WERI-Rb-1 (cell line): Measurements from ENCODE around the gene SLC25A25.

ENCODE experiments used
- DNase-seq: peaks from one replicate; pipeline ENCODE4 v3.0.0-alpha.2; 2020
- H3K27ac ChIP-seq: fragments of 250-450 bp; sonication (Bioruptor Pico); 2 replicates; pipeline ENCODE4 v1.5.1; 2020; ENCODE audit warnings: mild to moderate bottlenecking, moderate library complexity
- H3K27me3 ChIP-seq: fragments of 250-450 bp; sonication (Bioruptor Pico); 2 replicates; pipeline ENCODE4 v1.5.1; 2021; ENCODE audit warnings: mild to moderate bottlenecking, low read depth, moderate library complexity; ENCODE audit not compliant: insufficient read depth, severe bottlenecking
- H3K36me3 ChIP-seq: fragments of 250-450 bp; sonication (Bioruptor Pico); 2 replicates; pipeline ENCODE4 v1.5.1; 2020; ENCODE audit warnings: mild to moderate bottlenecking, moderate library complexity
- H3K4me3 ChIP-seq: 2 replicates; pipeline ENCODE4 v1.5.1; 2011; ENCODE audit warnings: low read depth, mild to moderate bottlenecking, control low read depth, low read length
- H3K9me3 ChIP-seq: fragments of 250-450 bp; sonication (Bioruptor Pico); 2 replicates; pipeline ENCODE4 v1.5.1; 2021; ENCODE audit warnings: mild to moderate bottlenecking, moderate library complexity; ENCODE audit not compliant: severe bottlenecking
- TF ChIP-seq, protein P1 (sequence below): IDR thresholded peaks from 2 replicates; pipeline ENCODE4 v1.5.1; 2011; ENCODE audit warnings: low read depth, mild to moderate bottlenecking, control low read depth, inconsistent platforms, low read length

SLC25A25 gene

DNA sequence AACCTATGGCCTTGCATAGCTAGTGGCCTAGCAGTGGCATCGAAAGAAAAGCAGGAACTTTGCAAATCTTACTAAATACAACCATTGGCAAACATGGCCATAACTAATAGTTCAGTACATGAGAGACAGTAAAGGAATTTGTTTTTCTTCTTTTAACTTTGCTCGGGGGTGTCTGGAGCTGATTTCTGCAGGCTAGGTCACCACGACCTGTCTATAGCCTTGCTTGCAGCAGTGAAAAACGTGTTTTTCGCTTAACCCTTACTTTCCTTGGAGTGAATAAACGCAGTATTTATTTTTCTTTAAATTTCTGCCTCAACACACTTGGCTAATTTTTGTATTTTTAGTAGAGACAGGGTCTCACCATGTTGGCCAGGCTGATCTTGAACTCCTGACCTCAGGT lies 20.8 kb upstream of the SLC25A25 start:
- no peak for DNase-seq
- H3K36me3 ChIP-seq, result no peaks in the 10 kb centered on the region
- H3K27me3 ChIP-seq, result no peaks in the 10 kb centered on the region
- H3K27ac ChIP-seq, result no peak overlapping the region
- TF ChIP-seq, protein P1, sequence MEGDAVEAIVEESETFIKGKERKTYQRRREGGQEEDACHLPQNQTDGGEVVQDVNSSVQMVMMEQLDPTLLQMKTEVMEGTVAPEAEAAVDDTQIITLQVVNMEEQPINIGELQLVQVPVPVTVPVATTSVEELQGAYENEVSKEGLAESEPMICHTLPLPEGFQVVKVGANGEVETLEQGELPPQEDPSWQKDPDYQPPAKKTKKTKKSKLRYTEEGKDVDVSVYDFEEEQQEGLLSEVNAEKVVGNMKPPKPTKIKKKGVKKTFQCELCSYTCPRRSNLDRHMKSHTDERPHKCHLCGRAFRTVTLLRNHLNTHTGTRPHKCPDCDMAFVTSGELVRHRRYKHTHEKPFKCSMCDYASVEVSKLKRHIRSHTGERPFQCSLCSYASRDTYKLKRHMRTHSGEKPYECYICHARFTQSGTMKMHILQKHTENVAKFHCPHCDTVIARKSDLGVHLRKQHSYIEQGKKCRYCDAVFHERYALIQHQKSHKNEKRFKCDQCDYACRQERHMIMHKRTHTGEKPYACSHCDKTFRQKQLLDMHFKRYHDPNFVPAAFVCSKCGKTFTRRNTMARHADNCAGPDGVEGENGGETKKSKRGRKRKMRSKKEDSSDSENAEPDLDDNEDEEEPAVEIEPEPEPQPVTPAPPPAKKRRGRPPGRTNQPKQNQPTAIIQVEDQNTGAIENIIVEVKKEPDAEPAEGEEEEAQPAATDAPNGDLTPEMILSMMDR, result no peak
- H3K9me3 ChIP-seq, result no peaks in the 10 kb centered on the region
- no peak overlapping the region for H3K4me3 ChIP-seq

DNA sequence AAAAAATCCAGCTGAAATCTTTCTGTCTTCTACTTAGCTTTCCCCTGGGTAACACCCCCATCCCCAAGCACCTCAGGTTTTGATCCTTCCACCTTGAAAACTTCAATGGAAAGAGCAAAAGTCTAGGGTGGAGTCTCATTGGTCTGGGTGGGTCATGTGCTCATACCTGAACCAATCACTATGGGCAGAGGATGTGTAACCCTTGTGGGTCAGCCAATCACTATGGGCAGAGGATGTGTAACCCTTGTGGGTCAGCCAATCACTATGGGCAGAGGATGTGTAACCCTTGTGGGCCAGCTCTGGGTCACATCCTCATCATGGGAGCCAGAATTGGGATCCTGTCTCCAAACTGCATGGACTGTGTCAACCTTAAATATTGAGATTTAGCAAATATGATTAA lies 19.4 kb upstream of the SLC25A25 start:
- H3K27ac ChIP-seq, result no peak overlapping the region
- TF ChIP-seq, protein P1, result no peak
- H3K4me3 ChIP-seq, result no peak overlapping the region
- no peaks in the 10 kb centered on the region for H3K27me3 ChIP-seq
- H3K36me3 ChIP-seq, result no peaks in the 10 kb centered on the region
- no peak for DNase-seq
- no peaks in the 10 kb centered on the region for H3K9me3 ChIP-seq

DNA sequence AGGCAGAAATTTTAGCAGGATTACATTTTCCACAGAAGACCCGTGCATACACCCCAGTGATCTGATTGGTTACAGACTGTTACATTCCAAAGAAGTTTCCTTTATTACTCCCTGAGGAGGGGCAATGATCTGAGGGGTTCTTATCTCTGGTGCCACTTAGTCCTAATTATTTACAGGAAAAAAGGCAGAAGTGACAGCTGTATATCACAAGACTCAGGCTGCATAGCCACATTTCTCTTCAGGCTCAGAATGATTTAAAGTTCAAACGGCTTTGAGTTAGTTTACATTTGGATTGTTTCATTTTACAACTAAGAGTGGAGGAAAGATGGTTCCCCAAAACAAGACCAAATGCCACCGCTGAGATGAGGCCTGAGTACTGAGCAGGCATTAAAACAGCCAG lies 18.2 kb upstream of the SLC25A25 start:
- no peaks in the 10 kb centered on the region for H3K27me3 ChIP-seq
- no peak overlapping the region for H3K27ac ChIP-seq
- H3K36me3 ChIP-seq, result no peaks in the 10 kb centered on the region
- TF ChIP-seq, protein P1, result no peak
- H3K9me3 ChIP-seq, result no peaks in the 10 kb centered on the region
- no peak overlapping the region for H3K4me3 ChIP-seq
- no peak for DNase-seq

DNA sequence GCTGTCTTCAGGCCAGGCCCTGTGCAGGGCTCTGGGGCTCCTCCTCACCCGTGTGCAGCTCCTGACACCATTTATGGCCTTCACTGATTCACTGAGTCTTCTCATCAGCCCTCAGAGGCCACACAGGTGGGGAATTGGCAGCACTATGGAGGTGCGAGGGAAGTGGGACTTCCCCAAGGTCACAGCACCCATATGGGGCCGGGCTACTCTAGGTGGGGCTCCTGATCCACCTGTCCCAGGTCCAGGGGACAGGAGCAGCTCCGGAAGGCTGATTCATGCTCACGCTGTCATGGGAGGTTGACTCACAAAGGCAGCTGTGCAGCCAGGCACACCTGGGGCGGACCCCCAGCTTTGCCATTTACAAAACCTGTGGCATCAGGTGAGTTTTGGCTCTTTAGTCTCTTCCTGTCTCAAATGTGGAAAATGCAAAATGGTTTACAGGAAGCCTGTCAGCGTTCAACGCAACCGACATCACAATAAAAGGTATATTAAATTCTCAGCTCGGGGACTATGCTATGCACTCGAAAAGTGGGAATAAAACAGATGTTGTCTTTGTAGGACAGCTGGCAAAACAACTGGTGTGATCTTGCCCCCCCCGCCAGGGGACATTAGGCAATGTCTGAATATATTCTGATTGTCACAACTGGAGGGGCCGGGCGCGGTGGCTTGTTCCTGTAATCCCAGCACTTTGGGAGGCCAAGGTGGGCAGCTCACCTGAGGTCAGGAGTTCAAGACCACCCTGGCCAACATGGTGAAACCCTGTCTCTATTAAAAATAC lies 15.9 kb upstream of the SLC25A25 start:
- TF ChIP-seq, protein P1, result 0 out of 2 replicates have a peak, but pooled peaks have one; percentile 1
- Histone ChIP-seq H3K9me3 (no peaks in the 10 kb centered on the region), H3K27ac (no peak overlapping the region), H3K36me3 (no peaks in the 10 kb centered on the region), H3K4me3 (no peak overlapping the region), H3K27me3 (no peaks in the 10 kb centered on the region)
- DNase-seq, result no peak

DNA sequence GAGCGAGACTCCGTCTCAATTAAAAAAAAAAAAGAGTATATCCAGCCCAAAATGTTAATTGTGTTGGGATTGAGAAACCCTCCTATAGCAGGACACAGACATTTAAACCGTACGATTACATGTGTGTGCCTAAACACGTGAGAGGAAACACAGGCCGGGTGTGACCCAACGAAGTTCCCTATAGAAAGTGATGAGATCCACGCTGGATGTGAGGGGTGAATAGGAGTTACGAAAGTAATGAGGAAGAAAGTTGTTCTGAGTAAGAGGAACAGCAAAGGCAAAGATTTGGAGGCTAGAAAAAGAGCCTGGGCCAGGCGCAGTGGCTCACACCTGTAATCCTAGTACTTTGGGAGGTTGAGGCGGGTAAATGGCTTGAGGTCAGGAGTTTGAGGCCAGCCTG lies 14.5 kb upstream of the SLC25A25 start:
- H3K4me3 ChIP-seq, result no peak overlapping the region
- no peak overlapping the region for H3K27ac ChIP-seq

More for the DNA sequence above, 14.5 kb upstream of the SLC25A25 start:
- Histone ChIP-seq H3K36me3 (no peaks in the 10 kb centered on the region), H3K9me3 (no peaks in the 10 kb centered on the region), H3K27me3 (no peaks in the 10 kb centered on the region)
- TF ChIP-seq, protein P1, result no peak
- DNase-seq, result no peak
